COR-L47 (cell line): Measurements from ENCODE around the gene FXYD6.

Experiments used
- DNase-seq: peaks from one replicate; lab custom pipeline; 2025; lab: John Stamatoyannopoulos, UW

The FXYD6 gene

DNA sequence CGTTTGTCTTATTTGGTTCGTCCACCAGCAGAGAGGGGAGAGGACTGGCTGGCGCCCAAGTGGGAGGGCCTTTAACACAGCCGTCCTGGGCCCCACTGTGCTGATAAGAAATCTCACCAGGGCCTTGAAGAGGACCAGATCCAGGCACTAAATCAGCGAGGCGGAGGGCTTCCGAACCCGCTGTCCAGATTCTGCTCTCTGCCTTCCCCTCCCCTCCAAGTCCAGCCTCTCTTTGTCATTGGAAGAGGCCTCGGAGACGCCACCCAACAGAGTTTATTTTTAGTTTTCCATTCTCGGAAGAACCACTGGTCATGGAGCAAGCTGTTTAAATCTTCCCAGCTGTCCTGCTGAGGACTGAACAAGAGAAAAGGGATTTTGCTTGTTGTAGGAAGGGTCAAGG is 9.3 kb upstream of the FXYD6 start:
- DNase-seq = no peak

DNA sequence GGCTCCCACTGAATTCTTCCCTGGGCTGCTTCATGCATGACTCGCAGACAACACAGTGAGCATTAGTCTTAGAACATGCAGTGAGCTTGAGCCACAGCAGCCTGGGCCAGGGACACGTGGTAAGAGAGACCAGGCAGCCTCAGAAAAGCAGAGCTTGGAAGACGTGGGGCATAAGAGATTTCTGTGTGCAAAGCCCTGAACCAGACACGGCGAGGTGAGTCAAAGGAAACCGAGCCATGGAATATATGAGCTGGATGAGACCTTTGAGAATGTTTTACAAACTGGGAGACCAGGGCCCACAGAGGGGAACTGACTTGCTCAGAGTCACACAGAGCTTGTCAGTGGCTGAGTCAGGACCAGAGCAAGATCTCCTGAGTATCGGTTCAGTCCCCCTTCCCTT is 8.5 kb upstream of the FXYD6 start:
- DNase-seq = no peak

DNA sequence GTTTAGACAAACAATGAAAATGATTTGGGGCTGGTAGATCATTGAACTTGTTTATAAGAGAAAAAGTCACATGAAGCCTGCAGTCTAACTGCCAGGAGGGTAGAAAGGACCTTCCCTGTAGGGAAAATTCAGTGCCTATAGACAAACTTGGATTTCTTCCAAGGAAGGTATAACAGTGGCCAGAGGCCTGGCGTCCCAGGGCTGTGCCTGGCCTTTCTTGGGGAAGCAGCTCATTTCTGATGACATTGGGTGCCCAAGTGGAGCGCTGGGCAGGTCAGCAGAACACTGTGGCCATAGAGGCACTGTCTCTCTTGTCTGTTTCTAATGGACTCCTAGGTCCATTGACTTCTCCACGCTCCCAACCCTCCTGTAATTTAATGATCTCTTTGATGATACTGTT is 6.6 kb upstream of the FXYD6 start:
- DNase-seq = peak; percentile 51

DNA sequence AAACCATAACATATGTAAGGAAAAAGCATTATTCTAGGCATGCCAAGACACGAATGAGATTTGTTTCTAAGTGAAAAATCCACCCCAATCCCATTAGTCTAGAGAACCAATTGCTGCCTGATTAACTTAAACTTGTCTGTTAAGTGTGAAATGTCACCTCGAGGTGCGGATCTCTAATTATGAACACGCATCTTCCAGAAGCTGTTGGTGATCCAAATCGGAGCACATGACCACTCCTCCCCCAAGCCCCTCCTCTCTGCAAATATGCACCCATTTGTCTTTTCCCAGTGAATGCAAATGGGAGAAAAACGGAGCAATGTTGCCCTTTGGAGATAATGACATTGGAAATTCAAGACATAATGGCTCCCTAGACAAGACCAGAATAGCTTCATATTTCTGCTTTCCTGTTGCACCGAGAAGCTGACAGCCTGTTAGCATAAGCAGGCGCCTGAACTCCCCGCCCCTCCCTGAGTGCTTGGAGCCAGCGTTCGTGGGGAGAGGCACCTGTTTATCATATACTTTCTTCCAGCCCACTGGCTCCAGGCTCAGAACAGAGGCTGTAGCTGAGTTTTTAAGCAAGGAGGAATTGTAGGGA is 6.0 kb upstream of the FXYD6 start:
- DNase-seq = peak; percentile 62

DNA sequence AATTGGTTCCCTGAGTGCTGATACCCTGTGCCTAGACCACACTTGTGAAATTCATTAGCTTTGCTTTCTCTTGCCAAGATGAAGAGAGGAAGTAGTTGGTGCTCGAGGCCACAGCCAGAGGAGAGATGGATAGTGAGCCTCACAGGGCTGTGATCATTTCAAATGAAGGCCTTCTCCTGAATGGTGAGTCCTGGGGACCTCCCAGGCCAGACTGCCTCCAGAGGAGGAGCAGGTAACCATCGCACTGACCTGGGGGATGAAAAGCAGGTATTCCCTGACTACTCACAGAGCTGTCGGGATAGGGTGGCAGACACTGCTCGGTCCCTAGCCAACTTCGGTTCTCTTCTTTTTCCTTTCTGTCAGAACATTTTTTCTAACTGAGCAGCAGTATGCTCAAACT is 4.8 kb upstream of the FXYD6 start:
- DNase-seq = no peak

DNA sequence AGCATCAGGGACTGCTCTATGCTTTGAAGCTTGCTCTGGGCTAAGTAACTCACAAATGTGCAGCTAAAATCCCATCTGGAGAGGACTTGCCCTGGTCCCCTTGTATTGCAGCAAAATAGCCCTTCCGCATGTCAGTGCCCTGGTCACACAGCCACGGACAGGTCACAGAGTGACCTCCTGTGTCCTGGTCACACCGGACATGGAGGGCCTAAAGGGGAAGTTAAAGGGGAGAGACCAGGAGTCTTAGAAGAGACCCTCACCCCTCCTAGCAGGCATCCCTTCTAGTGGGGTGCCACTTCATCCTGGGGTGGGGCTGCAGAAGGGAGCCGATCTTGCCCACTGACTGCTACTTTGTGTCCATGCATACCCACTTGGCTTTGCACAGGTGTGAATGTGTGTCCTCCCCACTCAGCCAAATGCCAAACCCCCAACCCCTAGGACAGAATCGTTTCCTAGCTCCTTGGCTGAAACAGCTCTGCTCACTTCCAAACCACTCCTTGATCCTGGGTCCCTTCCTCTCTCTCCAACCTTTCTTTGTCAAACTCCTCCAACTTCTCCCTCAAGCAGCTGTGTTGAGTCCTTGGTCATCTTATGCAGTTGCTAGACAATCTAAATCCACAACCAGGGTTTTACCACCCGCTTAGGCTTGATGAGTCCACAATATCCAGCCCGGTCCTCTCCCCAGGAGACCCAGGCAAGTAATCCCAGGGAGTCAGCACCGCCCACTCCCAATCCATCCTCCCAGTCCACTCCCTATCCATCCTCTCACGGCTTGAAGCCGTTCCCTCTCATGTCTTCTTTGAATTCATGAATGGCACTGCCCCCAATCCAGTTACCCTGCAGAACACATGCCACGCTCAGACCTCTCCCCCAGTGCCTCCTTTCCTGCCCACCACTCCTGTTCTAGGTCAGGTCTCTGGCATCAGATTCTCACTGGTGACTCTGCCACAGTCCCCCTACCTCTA is 3.3 kb upstream of the FXYD6 start:
- DNase-seq = no peak

DNA sequence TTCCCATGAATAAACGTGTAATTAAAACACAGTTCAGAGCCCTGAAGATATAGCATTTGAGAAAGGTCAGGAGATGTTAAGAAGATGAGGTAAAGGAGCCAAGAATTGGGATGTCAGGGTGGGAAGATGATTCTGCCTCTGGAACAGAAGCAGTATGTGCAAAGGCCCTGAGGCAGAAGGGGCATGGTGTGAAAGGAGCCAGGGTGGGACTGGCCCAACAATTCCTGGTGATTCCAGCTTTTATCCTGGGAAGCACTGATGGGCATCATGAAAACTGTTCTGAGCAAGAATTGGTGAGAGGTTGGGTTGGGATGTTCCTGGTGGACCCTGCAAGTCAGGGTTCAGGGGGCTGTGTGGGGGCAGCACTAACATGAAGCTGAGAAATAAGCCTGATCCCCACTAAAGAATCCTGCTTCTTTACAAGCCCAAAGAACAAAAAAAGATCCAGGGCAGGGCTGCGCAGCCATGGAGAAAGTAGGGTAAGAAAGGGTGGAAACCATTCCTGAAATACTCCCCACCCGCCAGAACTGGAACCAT is 2.5 kb upstream of the FXYD6 start:
- DNase-seq = no peak

DNA sequence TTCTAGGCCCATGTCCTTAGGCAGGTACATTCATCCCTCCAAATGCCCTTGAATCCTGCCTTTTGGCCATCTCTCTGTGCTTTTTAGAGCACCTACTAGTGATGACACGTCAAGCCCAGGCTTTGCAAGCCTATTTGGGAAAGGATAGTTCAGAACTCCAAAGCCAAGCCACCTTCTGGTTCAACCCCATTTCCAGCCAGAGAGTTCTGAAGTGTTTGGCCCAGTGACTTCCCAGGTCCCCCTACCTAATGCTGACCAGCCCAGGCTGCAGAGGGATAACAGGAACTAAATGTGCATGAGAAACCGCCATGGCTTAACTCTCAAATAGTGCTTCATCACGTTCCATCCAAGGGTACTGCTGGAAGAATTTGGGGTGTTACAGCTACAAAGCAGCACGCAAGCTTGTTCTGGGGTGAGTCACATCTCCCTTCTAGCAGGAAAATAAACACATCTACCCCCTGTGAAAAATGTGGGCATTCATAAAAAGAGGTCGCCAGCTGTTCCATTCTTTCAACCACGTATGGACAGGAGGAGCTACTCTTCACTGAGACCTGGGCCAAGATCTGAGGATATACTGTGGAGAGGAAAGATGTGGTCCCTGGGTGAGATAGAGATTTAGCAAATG is 2.0 kb upstream of the FXYD6 start:
- DNase-seq = no peak

DNA sequence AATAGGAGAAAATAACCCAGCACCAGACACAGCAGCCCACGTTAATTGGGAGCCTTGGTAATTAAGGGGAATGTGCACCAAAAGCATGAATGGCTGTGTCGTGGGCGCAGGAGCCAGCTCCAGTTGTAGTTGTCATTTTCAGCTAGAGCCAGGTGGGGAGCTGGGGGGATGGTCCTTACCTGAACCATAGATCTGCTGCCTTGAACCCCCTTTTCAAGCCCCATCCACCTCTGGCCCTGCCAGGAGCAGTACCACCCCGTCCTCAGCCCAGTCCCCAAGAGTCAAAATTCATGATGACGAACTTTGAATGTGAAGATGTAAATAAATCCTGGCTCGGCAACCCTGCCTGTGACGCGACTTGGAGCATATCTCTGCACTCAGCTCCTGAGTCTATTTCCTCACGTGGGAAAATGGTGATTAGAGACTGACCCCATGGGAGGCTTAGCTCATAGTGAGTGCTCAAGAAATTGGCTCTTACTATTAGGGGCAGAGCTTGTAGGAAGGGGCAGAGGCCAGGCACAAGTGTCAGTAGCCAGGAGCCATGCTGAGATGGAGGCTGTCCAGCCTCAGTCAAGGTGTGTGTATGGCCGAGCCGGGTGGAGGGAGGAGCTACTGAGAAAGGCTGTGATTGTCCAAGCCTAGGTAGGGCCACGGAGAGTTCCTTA is 794 bp upstream of the FXYD6 start:
- DNase-seq = peak; percentile 11

DNA sequence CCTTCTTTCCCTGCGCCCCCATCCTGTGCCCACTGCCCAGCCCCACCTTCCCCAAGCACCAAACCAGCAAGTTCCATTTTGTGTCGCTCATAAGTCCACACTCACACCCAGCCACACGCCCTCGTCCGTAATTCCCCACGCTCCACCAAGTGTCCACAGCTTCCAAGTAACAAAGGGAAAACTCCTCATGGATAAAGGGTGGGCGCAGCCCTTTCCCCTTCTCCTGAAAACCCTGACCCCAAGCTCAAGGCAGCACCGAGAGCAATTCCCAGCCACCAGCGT is 458 bp downstream of the FXYD6 start:
- DNase-seq = no peak

DNA sequence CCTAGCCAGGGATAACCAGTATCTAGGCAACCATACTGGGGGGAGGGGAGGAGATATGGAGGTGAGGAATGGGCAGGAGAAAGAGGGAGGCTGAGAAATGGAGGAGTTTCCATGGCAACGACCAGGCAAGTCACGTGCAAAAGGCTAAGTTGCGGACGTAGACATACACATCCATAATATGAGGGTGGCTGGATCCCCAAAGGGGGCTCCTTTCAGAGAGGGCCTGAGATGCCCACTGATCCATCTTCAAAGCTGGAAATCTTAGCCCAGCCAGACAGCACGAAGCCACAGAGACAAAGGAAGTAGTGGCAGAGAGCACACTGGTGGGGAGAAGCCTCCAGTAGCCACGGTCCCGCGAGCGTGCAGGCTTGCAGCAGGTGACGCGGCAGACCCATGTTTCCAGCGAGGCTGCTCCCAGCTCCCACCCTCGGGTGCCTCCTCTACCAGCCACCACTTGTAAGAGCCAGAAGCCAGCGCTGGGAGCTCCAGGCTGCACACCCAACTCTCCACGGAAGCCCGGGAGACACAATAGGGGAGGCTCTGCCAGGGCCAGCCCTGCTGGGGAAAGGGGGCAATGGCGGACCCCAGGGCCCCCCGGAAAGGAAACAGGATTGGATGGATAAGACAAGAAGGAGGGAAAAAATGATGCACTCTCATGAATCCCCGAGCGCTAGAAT is 938 bp downstream of the FXYD6 start:
- peak; percentile 80 for DNase-seq

DNA sequence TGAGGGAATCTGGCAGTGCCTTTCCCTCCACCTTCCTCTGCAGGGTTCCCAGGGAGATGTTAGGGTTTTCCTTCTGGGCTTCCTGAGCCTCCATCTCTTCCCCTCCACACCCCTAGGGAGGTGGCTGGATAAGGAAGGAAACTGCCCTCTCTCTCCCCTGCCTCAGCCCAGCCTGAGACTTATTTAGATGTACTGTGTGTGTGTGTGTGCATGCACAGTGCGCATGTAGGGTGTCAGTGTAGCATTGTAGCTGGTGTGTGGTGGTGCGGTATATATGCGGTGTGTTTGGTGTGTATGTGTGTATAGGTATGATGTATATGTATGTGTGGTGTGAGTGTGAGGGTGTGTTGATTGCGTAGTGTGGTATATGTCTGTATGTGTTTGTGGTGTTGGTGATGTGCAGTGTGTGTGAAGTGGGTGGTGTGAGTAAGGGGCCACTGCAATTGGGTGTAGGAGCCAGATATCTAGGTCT is 1.5 kb downstream of the FXYD6 start:
- DNase-seq = no peak

DNA sequence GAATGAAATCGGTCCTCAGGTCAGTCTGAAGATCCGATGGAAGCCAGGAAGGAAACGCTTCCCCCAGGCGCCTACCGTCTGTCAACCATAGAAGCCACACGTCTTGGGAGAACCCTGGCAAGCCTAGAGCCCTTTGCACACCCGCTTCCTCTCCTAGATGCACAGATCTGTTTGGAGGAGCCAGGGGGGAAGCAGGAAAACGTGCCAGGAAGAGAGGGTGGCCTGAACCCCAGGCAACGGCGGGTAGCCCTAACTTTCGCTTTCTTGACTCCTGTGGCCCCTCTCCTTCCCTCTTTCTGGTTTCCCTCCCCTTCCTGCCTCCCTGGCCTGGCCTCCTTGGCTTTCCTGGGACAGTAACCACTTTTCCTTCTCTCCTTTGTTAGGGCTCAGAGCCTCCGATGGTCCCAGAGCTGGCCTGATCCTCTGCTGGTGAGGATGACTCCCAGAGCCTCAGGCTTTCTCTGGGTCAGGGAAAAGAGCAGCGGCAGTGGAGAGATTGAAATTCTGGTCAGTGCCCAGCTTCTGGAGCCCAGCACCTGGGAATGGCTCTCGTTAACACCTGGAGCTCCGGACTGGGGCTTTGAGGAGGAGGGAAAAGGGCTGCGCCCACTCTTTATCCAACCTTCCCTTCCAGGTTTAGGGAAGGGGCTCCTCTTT is 2.1 kb downstream of the FXYD6 start:
- no peak for DNase-seq

DNA sequence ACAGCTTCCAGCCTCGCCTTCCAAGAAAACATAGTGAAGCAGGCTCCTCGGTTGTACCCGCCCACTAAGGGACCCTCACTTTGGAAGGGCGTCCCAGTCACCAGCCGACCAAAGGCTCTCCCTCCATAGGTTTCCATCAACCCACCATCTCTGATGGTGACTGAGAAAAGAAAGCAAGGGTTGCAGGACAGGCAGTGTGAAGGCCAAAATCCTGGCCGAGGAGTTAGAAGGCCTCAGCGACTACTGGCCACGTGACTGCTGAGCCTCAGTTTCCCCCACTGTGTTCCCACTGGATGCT is 2.7 kb downstream of the FXYD6 start:
- no peak for DNase-seq

DNA sequence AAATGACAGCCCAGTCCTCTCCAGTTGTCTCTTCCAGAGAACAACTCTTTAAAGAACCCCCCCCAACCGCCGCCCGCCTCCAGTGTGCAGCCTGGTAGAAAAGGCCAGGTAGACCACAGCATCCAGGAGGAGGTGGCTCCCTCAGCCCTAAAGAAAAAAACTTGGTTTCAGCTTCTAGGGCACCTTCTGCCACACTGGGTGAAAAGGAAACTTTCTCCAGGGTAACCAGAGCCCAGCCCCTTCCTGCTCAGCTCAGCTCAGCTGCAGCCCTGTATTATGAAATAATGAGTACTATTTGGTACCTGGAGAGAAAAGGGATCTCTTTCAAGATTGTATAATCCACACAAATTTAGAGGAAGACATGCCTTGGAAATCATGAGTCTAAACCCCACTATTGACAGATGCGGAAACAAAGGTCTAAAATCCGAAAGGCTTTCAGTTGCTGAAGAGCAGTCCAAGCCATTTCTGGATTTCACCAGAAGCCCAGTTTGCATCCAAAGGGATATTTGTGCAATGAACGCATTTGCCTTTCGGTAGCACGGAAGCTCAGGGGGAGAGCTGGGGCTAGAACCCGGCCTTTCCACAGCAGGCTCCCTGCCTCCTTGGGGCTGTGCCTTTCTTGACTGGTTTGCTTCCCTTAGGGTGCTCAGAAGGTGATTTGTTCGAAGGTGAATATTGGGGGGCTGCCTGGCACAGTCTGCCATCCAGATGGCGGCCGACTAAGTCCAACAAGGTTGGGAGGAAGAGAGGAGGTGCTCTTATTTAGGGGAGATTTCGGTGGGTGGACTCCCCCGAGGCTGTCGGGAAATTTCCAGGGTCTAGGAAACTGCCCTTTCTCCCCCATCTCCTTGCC is 3.3 kb downstream of the FXYD6 start:
- no peak for DNase-seq

DNA sequence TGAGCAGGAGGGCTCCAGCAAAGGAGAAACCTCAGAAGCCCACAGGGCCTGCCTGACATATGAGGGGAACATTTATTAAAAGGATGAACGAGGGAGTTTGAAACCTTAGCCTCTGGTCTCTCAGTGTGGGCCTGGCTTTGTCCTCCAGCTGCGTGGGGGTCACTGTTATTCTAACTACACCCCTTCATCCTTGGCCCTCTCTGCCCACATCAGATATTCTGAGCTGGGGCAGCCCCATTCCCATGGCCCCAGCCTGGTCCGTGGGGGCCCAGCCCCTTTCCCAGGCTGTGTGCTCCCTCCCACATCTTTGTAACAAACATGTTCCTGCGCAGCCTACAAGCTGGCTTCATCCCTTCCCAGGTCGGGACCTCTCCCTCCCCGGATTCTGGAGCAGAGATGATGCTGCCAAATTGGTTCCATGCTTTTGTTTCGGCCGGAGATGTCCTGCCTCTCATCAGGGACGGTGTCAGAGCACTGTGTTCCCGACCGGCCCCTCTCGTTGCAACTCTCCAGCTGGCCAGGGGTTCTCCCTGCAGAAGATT is 4.0 kb downstream of the FXYD6 start:
- DNase-seq = no peak

DNA sequence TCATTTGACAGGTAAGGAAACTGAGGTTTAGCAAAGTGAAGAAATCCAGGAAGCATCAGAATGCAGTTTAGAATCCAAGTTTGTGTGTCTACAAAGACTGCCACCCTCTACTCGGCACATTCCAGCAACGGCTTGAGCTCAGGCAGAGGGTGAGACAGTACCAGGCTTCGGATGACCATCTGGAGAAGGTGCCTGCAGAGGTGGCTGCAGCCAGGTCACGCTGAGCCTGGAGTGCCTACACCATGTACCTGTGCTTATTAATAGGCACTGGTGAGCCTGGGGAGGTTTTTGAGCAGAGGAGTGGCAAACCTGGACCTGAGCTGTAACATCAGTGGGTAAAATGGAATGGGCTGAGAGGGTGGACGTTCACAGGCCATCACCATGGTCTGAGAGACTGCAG is 4.7 kb downstream of the FXYD6 start:
- DNase-seq = no peak

DNA sequence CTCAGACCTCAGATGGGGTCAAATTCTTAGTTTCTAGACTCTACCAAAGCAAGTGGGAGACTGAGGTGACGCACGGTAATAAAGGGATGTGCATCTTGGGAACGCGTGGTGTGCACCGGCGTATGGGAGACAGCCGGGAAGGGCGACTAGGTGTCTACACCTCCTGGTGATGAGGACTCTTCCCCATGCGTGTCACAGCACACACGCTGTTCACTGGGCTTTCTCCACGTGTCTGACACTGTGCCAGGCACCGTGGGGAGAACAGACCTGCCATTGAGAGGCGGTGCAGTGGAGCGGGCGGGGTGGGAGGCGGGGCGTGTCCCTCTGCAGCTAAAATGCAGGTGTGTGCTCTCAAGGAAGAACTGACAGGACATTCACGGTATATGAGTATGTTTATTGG is 5.3 kb downstream of the FXYD6 start:
- DNase-seq = no peak

DNA sequence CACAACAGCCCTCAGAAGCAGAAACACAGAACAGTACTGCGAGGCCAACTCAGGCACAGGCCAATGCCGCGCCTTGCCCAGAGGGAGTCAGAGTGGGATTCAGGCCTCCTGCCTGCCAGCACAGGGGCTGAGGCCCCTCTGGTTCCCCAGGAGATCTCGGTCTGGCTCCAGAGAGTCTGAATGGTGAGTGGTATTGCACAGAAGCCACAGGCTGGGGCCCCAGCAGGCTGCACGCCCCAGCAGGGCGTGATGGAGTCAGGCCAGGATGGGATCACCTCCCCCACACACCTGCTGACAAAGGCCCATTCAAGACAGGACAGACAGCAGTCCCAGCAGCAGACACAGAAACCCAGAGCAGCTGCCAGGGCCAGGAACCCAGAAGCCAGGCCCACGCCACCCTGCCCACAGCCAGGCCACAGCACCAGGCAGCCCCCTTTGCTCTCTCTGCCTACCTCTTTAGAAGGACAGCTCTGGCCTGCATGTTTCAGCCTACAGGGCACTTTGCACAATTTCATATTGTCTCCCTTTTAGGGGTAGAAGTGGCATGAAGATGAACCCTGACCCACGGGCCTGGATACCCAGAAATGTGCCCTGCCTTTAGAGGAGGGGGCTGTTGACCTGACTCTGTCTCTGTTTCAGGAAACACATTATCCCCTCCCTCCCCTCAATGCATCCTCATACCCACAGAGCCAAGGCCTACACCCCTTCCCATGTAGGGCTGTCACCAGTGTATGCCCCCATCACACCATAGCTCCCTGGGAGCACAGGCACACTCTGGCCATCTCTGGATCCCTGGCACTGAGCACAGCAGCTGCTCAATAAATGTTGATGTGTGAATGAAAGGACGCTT is 6.1 kb downstream of the FXYD6 start:
- DNase-seq = peak; percentile 87
